T-helper 2 cell treated with Interferon-gamma antibody and Interleukin-4, amounts not matched to agents 5 μg/mL and 100 μg/mL, for 36 hours (primary cell): ENCODE data around the gene NALF2.
A peak's percentile ranks its signal among the peaks of the same experiment; 100 is the strongest.

ENCODE experiments used
- DNase-seq: peaks from one replicate; pipeline ENCODE4 v3.0.0; 2021; ENCODE audit warnings: low spot score
- H3K27ac Mint-ChIP-seq: one replicate; pipeline ENCODE4 v1.8.0; 2021; ENCODE audit warnings: mild to moderate bottlenecking, mixed read lengths
- H3K27me3 Mint-ChIP-seq: one replicate; pipeline ENCODE4 v1.8.0; 2021; ENCODE audit warnings: low read depth, mixed read lengths
- H3K36me3 Mint-ChIP-seq: one replicate; pipeline ENCODE4 v1.8.0; 2021; ENCODE audit warnings: low read depth, mixed read lengths
- H3K4me1 Mint-ChIP-seq: one replicate; pipeline ENCODE4 v1.8.0; 2021; ENCODE audit warnings: low read depth, mixed read lengths
- H3K4me3 Mint-ChIP-seq: one replicate; pipeline ENCODE4 v1.8.0; 2022; ENCODE audit warnings: mild to moderate bottlenecking, moderate library complexity, mixed read lengths
- H3K9me3 Mint-ChIP-seq: one replicate; pipeline ENCODE4 v1.8.0; 2021; ENCODE audit warnings: mixed read lengths

NALF2 gene

DNA sequence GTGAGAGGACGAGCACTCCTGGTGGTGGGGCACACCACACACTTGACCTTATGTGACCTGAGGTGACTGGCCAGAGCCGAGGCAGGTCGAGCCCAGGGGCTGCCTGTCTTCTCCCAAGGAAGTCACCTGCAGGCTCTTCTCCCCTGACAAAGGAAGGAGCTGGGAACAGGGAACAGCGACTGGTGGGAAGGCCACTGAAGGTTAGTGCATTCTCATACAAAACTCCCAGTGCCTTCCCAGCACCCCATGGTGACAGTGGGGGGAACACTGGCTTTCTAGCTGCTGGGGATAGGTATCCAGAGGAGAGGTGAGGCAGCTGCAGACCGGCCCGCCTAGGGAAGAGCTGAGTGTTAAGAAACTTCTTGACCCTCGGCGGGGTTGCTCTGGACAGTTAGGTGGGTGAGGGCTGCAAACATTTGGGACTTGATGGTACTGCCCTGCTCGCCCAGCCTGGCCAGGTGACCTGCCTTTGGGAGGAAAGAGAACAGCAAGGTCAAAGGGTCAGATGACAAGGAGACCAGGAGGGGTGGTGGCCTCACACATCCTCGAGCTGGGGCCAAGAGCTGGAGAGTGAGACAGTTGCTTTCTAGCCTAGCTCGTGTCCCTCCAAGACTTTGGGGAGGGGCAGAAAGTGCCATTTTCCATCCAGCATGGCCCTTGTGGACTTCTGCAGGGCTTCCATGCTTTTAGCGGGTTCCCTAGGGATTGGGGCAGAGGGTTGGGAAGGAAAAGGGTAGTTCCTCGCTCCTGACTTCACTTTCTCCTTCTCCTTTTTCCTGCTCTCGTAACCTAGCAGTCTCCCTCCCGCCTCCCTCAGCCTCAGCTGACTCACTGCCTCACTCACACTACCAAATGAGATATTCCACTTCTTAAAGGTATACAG lies 2.7 kb downstream of the NALF2 start:
- no peak overlapping the region for H3K27ac Mint-ChIP-seq
- no peaks in the 10 kb centered on the region for H3K9me3 Mint-ChIP-seq
- H3K27me3 Mint-ChIP-seq = peaks cover 22% of the 10 kb centered on the region
- no peak for DNase-seq
- no peaks in the 10 kb centered on the region for H3K4me1 Mint-ChIP-seq
- H3K36me3 Mint-ChIP-seq = no peaks in the 10 kb centered on the region
- H3K4me3 Mint-ChIP-seq = no peak overlapping the region

DNA sequence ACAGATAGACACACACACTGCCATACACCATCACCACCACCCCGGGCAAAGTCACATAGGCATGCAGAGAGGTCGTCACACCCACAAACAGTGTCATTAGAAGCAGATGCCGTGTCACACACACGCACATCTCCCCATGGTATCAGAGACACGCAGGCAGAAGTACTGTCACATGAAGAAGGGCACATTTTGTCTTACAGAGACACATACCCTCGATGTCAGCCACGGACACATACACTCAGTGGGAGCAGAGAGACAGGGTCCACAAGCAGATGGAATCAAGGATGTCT lies 3.3 kb downstream of the NALF2 start:
- peaks cover 22% of the 10 kb centered on the region for H3K27me3 Mint-ChIP-seq
- no peak overlapping the region for H3K4me3 Mint-ChIP-seq
- DNase-seq = no peak
- H3K9me3 Mint-ChIP-seq = no peaks in the 10 kb centered on the region
- H3K4me1 Mint-ChIP-seq = no peaks in the 10 kb centered on the region
- H3K27ac Mint-ChIP-seq = no peak overlapping the region
- H3K36me3 Mint-ChIP-seq = no peaks in the 10 kb centered on the region

DNA sequence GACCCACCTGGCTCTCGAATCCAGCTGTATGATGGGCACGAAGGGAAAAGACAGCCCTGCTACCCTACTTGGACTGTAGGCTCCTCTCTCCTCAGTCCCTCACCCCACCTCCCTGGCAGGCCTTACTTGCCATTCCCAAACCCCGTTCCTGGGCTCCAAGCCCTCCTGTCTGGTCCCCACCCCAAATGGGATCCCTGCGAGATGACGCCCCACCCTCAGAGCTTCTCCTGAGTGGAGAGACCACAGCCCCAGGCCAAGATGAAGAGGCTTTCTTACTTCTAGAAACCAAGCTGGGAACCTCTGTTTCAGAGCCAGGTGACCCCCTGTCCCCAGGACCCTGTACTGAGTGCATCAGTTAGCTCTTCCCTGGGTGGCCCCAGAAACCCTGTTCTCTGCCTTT lies 4.5 kb downstream of the NALF2 start:
- Mint-ChIP-seq H3K9me3 (no peaks in the 10 kb centered on the region), H3K27me3 (peaks cover 22% of the 10 kb centered on the region), H3K4me3 (no peak overlapping the region), H3K4me1 (no peaks in the 10 kb centered on the region), H3K27ac (no peak overlapping the region), H3K36me3 (no peaks in the 10 kb centered on the region)
- DNase-seq = no peak

DNA sequence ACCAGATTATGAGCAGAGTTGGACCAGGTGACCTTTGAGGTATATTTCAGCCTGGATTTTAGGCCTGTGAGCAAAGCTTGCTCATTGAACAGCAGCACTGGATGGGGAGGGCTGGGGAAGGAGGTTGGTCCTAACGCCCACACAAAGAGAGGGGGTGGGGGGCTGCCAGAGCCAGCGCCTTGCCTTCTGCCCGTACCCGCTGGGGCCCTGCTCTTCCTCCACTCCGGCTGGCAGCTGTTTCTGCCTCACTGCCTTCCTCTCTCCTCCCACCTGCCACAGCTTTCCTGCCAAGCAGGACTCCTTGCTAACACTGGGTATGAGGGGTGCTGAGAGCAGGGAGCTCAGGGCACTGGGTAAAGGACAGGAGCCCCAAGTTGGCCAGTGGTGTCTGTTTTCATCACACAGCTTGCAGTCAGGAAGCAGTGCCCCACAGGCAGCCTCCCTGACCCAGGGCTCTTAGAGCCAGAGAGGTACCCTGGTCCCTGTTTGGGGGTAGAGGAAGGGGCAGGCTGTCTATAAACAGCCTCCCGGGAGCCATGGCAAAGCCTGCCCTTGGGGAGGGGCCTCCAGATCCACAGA lies 6.1 kb downstream of the NALF2 start:
- Mint-ChIP-seq H3K27ac (no peak overlapping the region), H3K4me1 (no peaks in the 10 kb centered on the region), H3K27me3 (peaks cover 19% of the 10 kb centered on the region), H3K4me3 (no peak overlapping the region), H3K9me3 (no peaks in the 10 kb centered on the region), H3K36me3 (no peaks in the 10 kb centered on the region)
- no peak for DNase-seq

DNA sequence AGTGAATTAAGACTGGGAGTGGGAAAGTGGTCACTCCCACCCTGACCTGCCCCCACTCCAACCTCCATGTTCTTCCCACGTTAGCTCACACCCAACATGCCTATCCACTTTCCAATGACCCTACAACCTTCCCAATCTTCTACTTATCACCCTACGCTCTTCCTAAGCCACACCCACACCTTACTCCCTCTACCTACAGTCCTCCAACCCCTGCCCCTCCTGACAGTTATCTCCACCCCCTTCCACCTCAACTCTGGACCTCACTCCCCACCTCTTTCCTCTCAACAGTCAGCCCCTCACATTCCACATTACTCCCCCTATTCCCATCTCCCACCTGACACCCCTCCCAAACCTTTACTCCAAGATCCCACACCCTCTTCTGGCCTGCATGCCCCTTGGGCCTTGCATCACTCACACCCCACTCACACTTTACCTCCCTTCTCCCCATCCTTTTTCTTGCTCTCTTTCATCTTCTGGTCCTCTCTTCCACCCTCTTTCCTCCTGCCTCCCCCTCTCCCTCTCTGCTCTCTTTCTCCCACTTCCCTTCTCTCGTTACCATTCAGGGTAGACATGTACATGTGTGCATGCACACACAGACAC lies 6.9 kb downstream of the NALF2 start:
- H3K27me3 Mint-ChIP-seq = peaks cover 16% of the 10 kb centered on the region
- H3K36me3 Mint-ChIP-seq = no peaks in the 10 kb centered on the region
- no peak overlapping the region for H3K4me3 Mint-ChIP-seq
- H3K9me3 Mint-ChIP-seq = no peaks in the 10 kb centered on the region
- no peaks in the 10 kb centered on the region for H3K4me1 Mint-ChIP-seq
- DNase-seq = no peak
- no peak overlapping the region for H3K27ac Mint-ChIP-seq

DNA sequence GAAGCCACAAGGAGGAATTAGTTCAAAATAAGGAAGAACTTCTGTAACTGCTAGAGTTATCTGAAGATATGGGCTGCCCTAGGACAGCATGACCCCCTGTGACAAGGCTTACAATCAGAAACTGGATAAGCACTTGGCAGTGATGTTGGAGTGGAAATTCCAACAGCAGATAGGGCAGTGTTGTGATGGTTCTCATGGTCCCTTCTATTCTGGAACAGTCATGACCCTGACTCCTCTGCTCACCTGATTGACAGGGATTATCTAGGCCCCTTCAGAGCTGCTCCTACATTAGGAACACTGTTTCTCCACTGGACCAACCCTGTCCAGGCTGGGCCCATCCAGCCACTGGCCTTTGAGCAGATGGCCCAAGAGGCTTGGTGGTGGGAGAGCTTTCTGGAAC lies 17.9 kb downstream of the NALF2 start:
- Mint-ChIP-seq H3K9me3 (no peaks in the 10 kb centered on the region), H3K4me1 (no peaks in the 10 kb centered on the region), H3K36me3 (no peaks in the 10 kb centered on the region), H3K4me3 (no peak overlapping the region), H3K27me3 (no peaks in the 10 kb centered on the region), H3K27ac (no peak overlapping the region)
- DNase-seq = no peak

DNA sequence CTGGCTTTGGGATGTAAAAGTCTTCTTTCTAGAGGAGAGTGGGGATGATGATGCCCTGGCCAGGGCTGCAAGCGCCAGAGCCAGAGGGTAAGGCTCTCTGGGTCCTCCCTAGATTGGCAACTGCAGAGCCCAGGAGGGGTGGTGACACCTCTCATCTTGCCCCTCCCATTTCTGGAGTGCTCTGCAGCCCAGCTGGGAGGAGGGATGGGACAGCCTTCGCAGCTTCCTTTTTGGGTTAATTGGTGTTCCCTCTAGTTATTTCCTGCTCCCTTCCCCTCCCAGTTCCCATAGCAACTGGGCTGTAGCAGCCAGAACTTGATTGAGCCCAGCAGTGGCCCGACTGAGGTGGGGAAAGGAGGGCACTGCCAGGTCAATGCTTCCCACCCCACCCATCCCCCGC lies 19.2 kb downstream of the NALF2 start:
- Mint-ChIP-seq H3K4me1 (no peaks in the 10 kb centered on the region), H3K4me3 (no peak overlapping the region), H3K27ac (no peak overlapping the region), H3K27me3 (no peaks in the 10 kb centered on the region), H3K36me3 (no peaks in the 10 kb centered on the region), H3K9me3 (no peaks in the 10 kb centered on the region)
- no peak for DNase-seq

DNA sequence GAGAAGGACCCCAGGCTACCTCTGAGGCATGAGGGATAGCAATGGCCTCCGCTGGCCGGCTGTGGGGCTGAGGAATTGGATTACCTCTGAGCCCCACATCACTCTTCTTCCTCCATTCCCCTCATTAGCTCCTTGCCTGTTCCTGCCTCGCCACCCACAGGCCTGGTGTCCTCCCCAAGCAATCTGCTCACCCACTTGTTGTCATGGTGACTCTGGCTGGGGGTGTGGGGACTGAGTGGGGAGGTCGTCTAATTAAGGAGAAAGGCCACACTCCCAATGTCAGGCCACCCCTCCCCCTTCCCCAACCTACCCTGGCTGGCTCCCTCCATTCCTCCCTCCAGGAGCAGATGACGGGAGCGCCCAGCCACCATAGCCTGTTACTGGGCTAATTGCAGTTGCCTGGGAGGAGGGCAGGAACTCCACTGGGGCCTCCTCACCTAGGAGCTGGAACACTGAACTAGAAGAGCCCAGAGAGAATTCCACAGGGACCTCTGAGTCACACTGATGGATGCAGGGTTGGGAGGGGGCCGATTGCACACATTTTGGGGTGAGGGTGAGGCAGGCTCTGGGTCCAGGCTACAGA lies 20.7 kb downstream of the NALF2 start:
- H3K4me1 Mint-ChIP-seq = no peaks in the 10 kb centered on the region
- DNase-seq = no peak
- no peak overlapping the region for H3K4me3 Mint-ChIP-seq
- H3K36me3 Mint-ChIP-seq = no peaks in the 10 kb centered on the region
- H3K9me3 Mint-ChIP-seq = no peaks in the 10 kb centered on the region
- H3K27me3 Mint-ChIP-seq = no peaks in the 10 kb centered on the region
- no peak overlapping the region for H3K27ac Mint-ChIP-seq

DNA sequence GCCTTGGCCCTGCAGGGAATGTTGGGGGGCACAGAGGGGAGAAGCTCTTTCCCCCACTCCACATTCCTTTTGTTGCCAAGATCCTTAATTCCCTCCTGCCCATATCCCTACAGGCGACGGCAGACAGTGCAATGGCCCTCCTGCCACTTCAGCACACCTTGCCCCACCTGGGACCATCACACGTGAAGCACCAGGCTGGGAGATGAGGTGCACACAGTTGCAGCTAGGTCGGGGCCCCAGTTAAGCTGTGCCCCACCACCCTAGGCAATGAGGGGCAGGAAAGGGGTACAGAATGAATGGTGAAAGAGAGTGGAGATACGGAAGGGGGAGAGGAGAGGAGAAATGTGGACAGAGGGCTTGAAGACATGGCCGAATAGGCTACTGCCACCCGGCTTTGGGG lies 26.2 kb downstream of the NALF2 start:
- Mint-ChIP-seq H3K27me3 (peaks cover 3% of the 10 kb centered on the region), H3K27ac (no peak overlapping the region), H3K4me3 (no peak overlapping the region), H3K9me3 (no peaks in the 10 kb centered on the region), H3K4me1 (no peaks in the 10 kb centered on the region), H3K36me3 (no peaks in the 10 kb centered on the region)
- no peak for DNase-seq

DNA sequence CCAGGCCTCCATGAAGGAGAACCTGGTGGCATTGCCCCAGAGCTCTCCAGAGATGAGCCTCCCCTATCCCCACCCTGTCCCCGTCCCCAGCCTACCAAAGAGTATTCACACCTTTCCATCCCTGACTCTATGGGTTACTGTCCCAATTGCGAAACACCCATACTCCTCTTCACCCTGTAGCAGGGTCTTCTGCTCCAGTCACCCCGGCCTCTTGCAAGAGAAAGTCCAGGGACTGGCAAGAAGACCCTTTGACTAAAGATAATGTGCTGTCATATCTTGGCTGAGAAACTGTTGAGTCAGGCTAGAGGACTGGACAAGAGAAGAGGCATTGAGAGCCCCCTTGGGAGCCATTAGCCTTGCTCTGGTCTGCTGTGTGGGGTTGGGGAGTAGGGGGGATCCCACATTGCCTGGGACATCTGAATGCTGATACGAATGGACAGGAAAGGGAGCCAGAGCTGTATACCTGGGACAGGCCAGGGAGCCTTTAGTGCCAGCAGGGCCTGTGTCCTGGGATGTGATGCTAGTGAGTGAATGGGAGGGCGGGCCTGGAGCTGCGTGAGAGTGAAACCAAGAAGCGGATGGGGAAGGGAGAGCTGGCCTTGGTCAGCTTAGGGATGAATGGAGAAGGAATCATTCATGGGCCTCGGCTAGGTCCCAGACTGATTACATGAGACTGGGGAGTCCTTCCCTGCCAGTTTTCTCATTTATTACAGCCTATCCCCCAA lies 27.1 kb downstream of the NALF2 start:
- Mint-ChIP-seq H3K27ac (no peak overlapping the region), H3K9me3 (no peaks in the 10 kb centered on the region), H3K4me3 (no peak overlapping the region), H3K4me1 (no peaks in the 10 kb centered on the region), H3K27me3 (peaks cover 3% of the 10 kb centered on the region), H3K36me3 (no peaks in the 10 kb centered on the region)
- no peak for DNase-seq

DNA sequence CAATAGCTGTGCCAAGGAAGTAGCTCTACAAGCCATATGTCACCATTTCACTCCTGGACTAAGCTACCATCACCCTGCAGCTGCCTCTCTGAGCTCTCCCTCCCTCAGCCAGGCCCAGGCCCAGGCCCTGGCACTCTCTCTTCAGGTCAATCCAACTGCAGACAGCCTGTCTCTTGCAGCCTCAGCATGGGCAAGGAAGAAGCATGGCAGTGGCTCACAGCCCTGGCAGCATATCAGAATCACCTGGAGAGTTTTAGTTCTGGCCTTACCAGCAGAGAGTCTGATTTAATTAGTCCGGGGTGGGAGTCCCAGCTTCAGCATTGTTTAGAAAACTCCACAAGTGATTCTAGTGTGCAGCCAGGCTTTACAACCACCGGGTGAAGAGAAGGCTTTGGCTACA lies 31.5 kb downstream of the NALF2 start:
- Mint-ChIP-seq H3K4me1 (peaks cover 10% of the 10 kb centered on the region), H3K27me3 (peaks cover 9% of the 10 kb centered on the region), H3K27ac (no peak overlapping the region), H3K36me3 (no peaks in the 10 kb centered on the region), H3K9me3 (no peaks in the 10 kb centered on the region), H3K4me3 (no peak overlapping the region)
- no peak for DNase-seq

DNA sequence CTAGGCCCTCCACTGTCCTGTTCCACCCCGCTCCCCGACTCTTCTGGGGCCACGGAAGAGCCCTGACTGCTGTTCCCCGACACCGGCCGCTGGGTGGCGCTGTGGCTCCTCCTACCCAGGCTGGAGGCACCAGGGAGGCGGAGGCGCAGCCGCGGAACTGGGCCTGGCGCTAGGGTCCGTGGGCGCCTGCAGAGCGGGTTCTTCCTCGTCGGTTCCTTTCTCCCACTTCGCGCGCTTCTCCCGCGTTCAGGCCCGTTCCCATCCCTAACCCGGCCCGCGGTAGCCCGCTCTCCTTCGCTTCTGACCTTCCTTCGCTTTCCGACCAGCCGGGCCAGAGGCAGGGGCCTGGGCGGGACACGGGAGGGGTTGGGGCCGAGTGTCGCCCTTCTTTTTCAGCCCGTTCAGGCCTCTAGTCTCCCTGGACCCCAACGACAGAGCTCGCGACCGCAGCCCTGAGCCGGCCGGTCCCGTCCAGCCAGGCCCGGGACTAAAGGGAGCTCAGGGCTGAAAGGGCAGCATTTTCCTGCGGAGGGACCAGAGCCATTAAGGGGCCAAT lies 34.3 kb downstream of the NALF2 start:
- Mint-ChIP-seq H3K9me3 (no peaks in the 10 kb centered on the region), H3K27me3 (peaks cover 9% of the 10 kb centered on the region), H3K4me3 (peak overlapping the region; percentile 58), H3K36me3 (no peaks in the 10 kb centered on the region), H3K4me1 (peaks cover 10% of the 10 kb centered on the region), H3K27ac (no peak overlapping the region)
- peak; percentile 60 for DNase-seq

DNA sequence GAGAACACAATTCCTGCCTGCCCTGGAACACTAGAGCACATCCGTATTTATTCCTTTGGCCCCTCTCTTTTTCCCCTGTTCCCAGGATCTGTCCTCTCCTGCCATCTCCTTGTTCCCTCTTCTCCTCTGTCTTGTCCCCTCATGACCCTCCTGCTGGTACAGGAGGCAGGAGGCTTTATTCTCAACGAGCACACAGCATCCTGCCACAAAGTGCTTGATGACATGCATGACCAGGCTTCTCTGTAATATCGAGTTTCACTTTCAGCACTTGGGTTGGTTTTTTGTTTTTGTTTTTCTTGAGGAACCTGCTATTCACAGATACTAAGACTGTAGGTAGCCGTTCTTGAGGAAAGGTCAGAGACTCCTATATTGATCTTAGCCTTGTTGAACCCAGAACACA lies 35.3 kb downstream of the NALF2 start:
- DNase-seq = no peak
- Mint-ChIP-seq H3K36me3 (no peaks in the 10 kb centered on the region), H3K9me3 (no peaks in the 10 kb centered on the region), H3K27ac (peak overlapping the region; percentile 85), H3K4me3 (peak overlapping the region; percentile 63), H3K27me3 (peaks cover 9% of the 10 kb centered on the region), H3K4me1 (peaks cover 10% of the 10 kb centered on the region)

DNA sequence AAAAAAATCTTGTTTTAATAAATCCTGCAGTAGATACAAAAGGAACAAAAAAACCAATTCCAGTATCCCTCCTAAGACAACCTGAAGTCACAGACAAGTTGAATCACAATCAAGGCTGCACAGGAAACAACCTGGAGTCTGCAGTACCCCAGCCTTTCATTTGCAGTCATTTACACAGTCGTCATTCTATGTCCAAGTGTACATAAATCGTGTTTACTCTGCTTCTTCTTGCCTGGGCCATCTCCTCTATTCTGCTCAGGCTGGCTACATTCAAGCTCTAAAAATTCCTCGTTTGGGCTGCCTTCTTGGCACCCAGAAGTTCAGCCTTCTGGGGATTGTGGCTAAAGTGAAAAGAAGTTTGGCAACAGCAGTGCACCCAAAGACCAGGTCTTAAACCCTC lies 37.8 kb downstream of the NALF2 start:
- Mint-ChIP-seq H3K27me3 (peaks cover 6% of the 10 kb centered on the region), H3K4me3 (no peak overlapping the region), H3K9me3 (peaks cover 5% of the 10 kb centered on the region), H3K4me1 (peaks cover 10% of the 10 kb centered on the region), H3K27ac (no peak overlapping the region), H3K36me3 (no peaks in the 10 kb centered on the region)
- no peak for DNase-seq
